A549 (cell line): Measurements from ENCODE around the gene TUNAR. TPM values are rescaled to one million over a fixed set of nuclear protein-coding genes. Genes with fewer than 3 reads are reported as not detected.

Source experiments
- ATAC-seq, 2 experiments: fragments of 200-7000 bp in 1 of 2; fragments of >200 bp in 1 of 2; cut with Nextera tagmentation in 1 of 2; cut with Tn5 transposase in 1 of 2; 3 replicates each; pipeline versions ENCODE4 v1.8.0 to v1.9.1; 2018 to 2020; ENCODE audit warnings: mild to moderate bottlenecking in 1 of 2, moderate library complexity in 1 of 2
- CTCF ChIA-PET: fragments of 300-600 bp; sonication (Branson Sonifier 250); formaldehyde crosslinking; extraction: SDS; loops from one replicate; lab custom pipeline; 2021; ENCODE audit warnings: antibody characterized with exemption, inconsistent platforms; lab: Yijun Ruan, JAX
- POLR2A ChIA-PET: fragments of 350-600 bp; formaldehyde crosslinking; extraction: SDS; loops from one replicate; lab custom pipeline; 2021; ENCODE audit warnings: antibody characterized with exemption, inconsistent platforms; lab: Yijun Ruan, JAX
- DNase-seq, 2 experiments: peaks; one replicate each; pipeline versions ENCODE4 v3.0.0 to v3.0.0-alpha.2; 2011 to 2016; ENCODE audit warnings: low read depth in 1 of 2, low spot score in 1 of 2
- FAIRE-seq: peaks from 2 replicates; lab custom pipeline; 2011; peaks lifted over from hg19 to GRCh38; lab: Jason Lieb, UNC
- H3K27ac ChIP-seq, 2 experiments: fragments of >200 bp; sonication (Bioruptor Twin); formaldehyde crosslinking; 3 replicates each; pipeline ENCODE4 v1.5.1; 2016 to 2017
- H3K4me1 ChIP-seq: fragments of >200 bp; sonication (Bioruptor Twin); formaldehyde crosslinking; 3 replicates; pipeline ENCODE4 v1.6.1; 2016
- H3K4me2 ChIP-seq: fragments of >200 bp; sonication (Bioruptor Twin); formaldehyde crosslinking; 3 replicates; pipeline ENCODE4 v1.6.1; 2016
- H3K4me3 ChIP-seq: fragments of >200 bp; sonication (Bioruptor Twin); formaldehyde crosslinking; 3 replicates; pipeline ENCODE4 v1.5.1; 2016
- H3K9me3 ChIP-seq: fragments of >200 bp; sonication (Bioruptor Twin); formaldehyde crosslinking; 3 replicates; pipeline ENCODE4 v1.6.1; 2016
- CEBPB ChIP-seq, 2 experiments: fragments of >200 bp in 1 of 2; sonication (Bioruptor Twin) in 1 of 2; formaldehyde crosslinking in 1 of 2; IDR thresholded peaks; 2 replicates each; pipeline ENCODE4 v1.6.1; 2012 to 2016
- EHMT2 ChIP-seq: fragments of 200-600 bp; sonication (generic); IDR thresholded peaks from 2 replicates; pipeline ENCODE4 v1.6.1; 2016; ENCODE audit warnings: antibody characterized with exemption, low read depth, mild to moderate bottlenecking, moderate library complexity
- EP300 ChIP-seq, 2 experiments: fragments of >200 bp; sonication (Bioruptor Twin); formaldehyde crosslinking; IDR thresholded peaks; 2 replicates in 1 of 2; 3 replicates in 1 of 2; pipeline ENCODE4 v1.6.1; 2016 to 2017
- FOSB ChIP-seq: fragments of 250-450 bp; sonication (Bioruptor Pico); IDR thresholded peaks from 2 replicates; pipeline ENCODE4 v1.5.0; 2020; ENCODE audit warnings: mild to moderate bottlenecking, moderate library complexity
- HDAC2 ChIP-seq: fragments of 200-600 bp; sonication (generic); IDR thresholded peaks from 2 replicates; pipeline ENCODE4 v1.6.1; 2016
- HOXA7 ChIP-seq: fragments of 250-450 bp; sonication (Bioruptor Pico); IDR thresholded peaks from 2 replicates; pipeline ENCODE4 v1.5.0; 2020; ENCODE audit warnings: mild to moderate bottlenecking, moderate library complexity
- HOXB13 ChIP-seq: fragments of 250-450 bp; sonication (Bioruptor Pico); IDR thresholded peaks from 2 replicates; pipeline ENCODE4 v1.5.0; 2020; ENCODE audit warnings: low read depth, mild to moderate bottlenecking, moderate library complexity
- HOXB5 ChIP-seq: fragments of 250-450 bp; sonication (Bioruptor Pico); IDR thresholded peaks from 2 replicates; pipeline ENCODE4 v1.5.0; 2020; ENCODE audit warnings: mild to moderate bottlenecking, moderate library complexity
- JUN ChIP-seq, 2 experiments: fragments of >200 bp; sonication (Bioruptor Twin); formaldehyde crosslinking; IDR thresholded peaks; 2 replicates in 1 of 2; 3 replicates in 1 of 2; pipeline ENCODE4 v1.6.1; 2016 to 2017
- JUNB ChIP-seq: fragments of >200 bp; sonication (Bioruptor Twin); formaldehyde crosslinking; IDR thresholded peaks from 2 replicates; pipeline ENCODE4 v1.6.1; 2016
- MYC ChIP-seq: IDR thresholded peaks from 2 replicates; pipeline ENCODE4 v1.6.1; 2012; ENCODE audit warnings: mild to moderate bottlenecking, inconsistent platforms, low read length, improper control_type of control experiment, borderline replicate concordance
- RCOR1 ChIP-seq: fragments of 150-350 bp; IDR thresholded peaks from 2 replicates; pipeline ENCODE4 v1.6.1; 2014; ENCODE audit warnings: antibody characterized with exemption, low read length, low read depth
- RFX5 ChIP-seq: fragments of 450-650 bp; IDR thresholded peaks from 2 replicates; pipeline ENCODE4 v1.7.1; 2014; ENCODE audit warnings: antibody characterized with exemption, mild to moderate bottlenecking, moderate library complexity
- TFCP2L1 ChIP-seq: fragments of 250-450 bp; sonication (Bioruptor Pico); IDR thresholded peaks from 2 replicates; pipeline ENCODE4 v1.5.0; 2021; ENCODE audit warnings: mild to moderate bottlenecking
- ZFP36 ChIP-seq: fragments of 450-650 bp; IDR thresholded peaks from 2 replicates; pipeline ENCODE4 v1.6.1; 2014; ENCODE audit warnings: borderline replicate concordance; ENCODE audit not compliant: partially characterized antibody
- ZNF302 ChIP-seq: fragments of 250-450 bp; sonication (Bioruptor Pico); IDR thresholded peaks from 2 replicates; pipeline ENCODE4 v1.9.0; 2021; ENCODE audit warnings: inconsistent platforms, mild to moderate bottlenecking, moderate library complexity
- WGBS: methylation state at CpG from one replicate; pipeline ENCODE4 v1.1.6; 2017; ENCODE audit errors: missing lambda C conversion rate; 5-methylcytosine and 5-hydroxymethylcytosine counted together
- polyA plus RNA-seq, 4 experiments: library from polyadenylated mRNA; depleted of rRNA in 3 of 4; stranded (reverse); fragments of >200 nt; fragmentation: RNase III in 1 of 4; extraction: RNeasy Plus Mini Kit Qiagen cat#74134 plus additional on column Dnase treatment in 1 of 4; gene quantifications; 2 replicates in 3 of 4; 3 replicates in 1 of 4; pipeline ENCODE4 v1.2.3, GENCODE V29; 2011 to 2017
- TF ChIP-seq, protein P1 (sequence below): fragments of >200 bp; sonication (Bioruptor Twin); formaldehyde crosslinking; IDR thresholded peaks from 3 replicates; pipeline ENCODE4 v1.6.1; 2016
- TF ChIP-seq, protein P2 (sequence below): fragments of 450-650 bp; IDR thresholded peaks from 2 replicates; pipeline ENCODE4 v1.6.1; 2014; ENCODE audit warnings: antibody characterized with exemption
- TF ChIP-seq, protein P3 (sequence below): IDR thresholded peaks from 2 replicates; pipeline ENCODE4 v1.6.1; 2012; ENCODE audit warnings: low read depth, borderline replicate concordance
- TF ChIP-seq, protein P4 (sequence below): IDR thresholded peaks from 2 replicates; pipeline ENCODE4 v1.6.1; 2012

Gene TUNAR
- polyA plus RNA-seq, 2 of the 4 experiments (the other 2 are of a cell fraction), result not detected

DNA sequence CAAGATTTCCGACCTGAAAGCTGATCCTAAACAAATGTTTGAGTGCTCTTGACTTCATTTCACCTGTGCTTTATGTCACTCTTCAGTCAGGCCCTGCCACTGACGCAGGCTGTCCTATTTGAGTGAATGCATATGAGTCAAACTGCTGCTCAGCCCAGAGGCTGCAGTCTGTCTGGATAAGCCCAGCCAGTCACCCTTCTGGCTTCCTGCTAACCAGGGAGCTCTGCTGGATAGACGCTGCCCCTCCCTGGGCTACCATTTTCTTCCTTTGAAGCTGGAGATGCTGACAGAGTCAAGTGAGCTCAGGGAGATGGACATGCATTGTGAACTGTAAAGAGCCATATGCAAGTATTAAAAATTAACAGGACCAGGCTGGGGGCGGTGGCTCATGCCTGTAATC, 5.1 kb upstream of the TUNAR start (continued):
- TF ChIP-seq HDAC2, result no peak
- TF ChIP-seq, protein P1, sequence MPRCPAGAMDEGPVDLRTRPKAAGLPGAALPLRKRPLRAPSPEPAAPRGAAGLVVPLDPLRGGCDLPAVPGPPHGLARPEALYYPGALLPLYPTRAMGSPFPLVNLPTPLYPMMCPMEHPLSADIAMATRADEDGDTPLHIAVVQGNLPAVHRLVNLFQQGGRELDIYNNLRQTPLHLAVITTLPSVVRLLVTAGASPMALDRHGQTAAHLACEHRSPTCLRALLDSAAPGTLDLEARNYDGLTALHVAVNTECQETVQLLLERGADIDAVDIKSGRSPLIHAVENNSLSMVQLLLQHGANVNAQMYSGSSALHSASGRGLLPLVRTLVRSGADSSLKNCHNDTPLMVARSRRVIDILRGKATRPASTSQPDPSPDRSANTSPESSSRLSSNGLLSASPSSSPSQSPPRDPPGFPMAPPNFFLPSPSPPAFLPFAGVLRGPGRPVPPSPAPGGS, result no peak
- TF ChIP-seq EHMT2, result no peak
- no peak for TF ChIP-seq RFX5
- TF ChIP-seq, protein P2, sequence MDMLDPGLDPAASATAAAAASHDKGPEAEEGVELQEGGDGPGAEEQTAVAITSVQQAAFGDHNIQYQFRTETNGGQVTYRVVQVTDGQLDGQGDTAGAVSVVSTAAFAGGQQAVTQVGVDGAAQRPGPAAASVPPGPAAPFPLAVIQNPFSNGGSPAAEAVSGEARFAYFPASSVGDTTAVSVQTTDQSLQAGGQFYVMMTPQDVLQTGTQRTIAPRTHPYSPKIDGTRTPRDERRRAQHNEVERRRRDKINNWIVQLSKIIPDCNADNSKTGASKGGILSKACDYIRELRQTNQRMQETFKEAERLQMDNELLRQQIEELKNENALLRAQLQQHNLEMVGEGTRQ, result no peak

DNA sequence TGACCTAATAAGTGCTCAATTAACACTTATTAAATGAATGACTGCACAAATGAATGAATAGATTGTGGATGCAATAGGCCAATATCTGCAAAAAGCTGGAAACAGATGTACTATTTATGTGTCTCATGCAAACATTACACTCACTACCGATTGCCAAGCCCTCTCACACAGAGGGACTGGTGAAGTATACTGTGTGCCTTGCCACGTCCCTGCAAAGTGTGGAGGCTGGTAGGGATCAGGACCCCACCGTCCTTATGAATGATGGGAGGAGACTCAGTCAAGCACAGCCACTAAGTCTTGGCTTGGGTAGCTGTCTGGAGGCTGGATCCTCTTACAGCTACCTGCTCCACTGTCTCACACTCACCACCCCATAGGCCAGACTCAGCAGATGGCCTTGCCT, 3.9 kb upstream of the TUNAR start:
- H3K9me3 ChIP-seq, result no peaks in the 10 kb centered on the region; the same call in 2 of the 3 replicates
- TF ChIP-seq HOXB13 (CRISPR knock-in tag), result no peak
- TF ChIP-seq, protein P2, result no peak
- H3K4me2 ChIP-seq, result no peak overlapping the region
- ATAC-seq (no peak), FAIRE-seq (no peak), DNase-seq (no peak)
- H3K27ac ChIP-seq, result no peak overlapping the region
- H3K4me3 ChIP-seq, result no peak overlapping the region
- POLR2A ChIA-PET, result no interaction called here
- 0% methylated on average over 3 of the region's 3 CpGs for WGBS
- H3K4me1 ChIP-seq, result no peaks in the 10 kb centered on the region
- CTCF ChIA-PET, result interaction anchor here (0.9 kb wide), 1 partner anchor 24 kb away, joined by 3 read pairs; no protein-coding TSS in a partner anchor

DNA sequence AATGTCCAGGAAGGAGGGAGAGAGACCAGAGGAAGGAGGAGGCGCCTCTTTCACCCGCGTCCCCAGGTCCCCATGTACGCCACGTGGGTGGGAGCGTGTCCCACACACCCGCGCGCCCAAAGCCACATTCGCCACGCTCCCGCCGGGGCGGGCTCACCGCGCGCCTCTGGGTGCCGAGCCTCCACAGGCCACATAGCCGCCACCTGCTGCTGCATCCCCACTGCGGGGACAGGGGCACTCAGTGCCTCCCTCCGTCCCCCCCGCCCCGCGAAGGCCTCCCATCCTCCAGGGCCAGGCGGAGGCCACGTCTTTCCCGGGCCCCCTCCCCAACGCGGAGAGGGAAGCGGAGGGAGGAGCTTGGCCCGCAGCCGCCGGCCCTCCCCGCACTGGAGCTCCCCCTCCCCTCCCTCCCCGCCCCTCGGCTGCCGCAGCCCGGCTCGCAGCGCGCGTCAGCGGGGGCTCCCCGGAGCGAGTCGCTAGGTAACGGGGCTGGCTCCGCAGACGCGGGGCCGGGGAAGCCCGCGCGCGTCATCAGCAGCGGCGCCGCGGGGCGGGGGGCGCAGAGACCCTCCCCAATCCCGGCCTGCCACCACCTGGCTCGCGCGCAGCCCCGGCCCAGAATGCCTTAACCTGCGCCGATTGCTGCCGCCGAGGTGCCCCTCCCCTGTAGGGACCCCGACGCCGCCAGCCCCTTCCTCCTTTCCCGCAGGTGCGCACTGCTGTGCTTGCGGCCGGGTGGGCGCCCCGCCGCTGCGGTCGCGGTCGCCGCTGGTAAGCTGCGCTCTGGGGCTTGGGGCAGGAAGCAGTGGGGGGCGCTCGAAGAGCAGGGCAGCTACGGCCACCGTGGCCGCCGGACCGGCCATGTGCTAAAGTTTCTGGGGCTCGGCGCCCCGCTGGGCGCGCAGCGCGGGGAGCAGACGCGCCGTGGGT, 536 bp upstream of the TUNAR start:
- DNase-seq, result no peak
- ATAC-seq, result no peak
- Histone ChIP-seq H3K27ac (no peak overlapping the region), H3K4me3 (no peak overlapping the region), H3K9me3 (no peaks in the 10 kb centered on the region), H3K4me1 (no peaks in the 10 kb centered on the region), H3K4me2 (no peak overlapping the region)
- TF ChIP-seq FOSB (CRISPR knock-in tag) (no peak), MYC (no peak), RCOR1 (no peak), ZFP36 (no peak), HOXB5 (no peak)
- TF ChIP-seq, protein P1, result no peak
- POLR2A ChIA-PET, result no interaction called here
- CTCF ChIA-PET, result no interaction called here
- no peak for FAIRE-seq
- WGBS, result 43% methylated on average over 25 of the region's 103 CpGs

DNA sequence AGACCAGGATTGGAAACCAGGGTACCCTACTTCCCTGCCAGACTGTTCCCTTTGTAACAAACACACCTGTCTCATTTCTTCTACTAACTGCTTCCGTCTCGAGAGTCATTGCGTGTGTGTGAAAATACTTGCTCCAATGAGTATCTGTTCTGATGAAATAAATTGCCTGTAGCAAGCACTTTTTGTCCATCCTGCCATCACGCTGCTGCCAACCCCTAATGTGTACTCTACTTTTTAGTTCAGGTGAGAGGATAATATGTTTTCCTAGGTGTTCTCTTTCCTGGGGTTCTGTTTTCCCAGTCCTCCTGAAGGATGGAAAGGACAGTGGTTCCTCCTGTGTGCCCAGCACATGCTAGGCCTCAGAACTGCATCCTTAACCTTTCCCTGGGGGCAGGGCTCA, 1.0 kb downstream of the TUNAR start:
- 52% methylated on average over 4 of the region's 4 CpGs for WGBS
- H3K9me3 ChIP-seq, result no peaks in the 10 kb centered on the region
- FAIRE-seq (no peak), DNase-seq (no peak), ATAC-seq (no peak)
- no peak overlapping the region for H3K4me3 ChIP-seq
- POLR2A ChIA-PET, result no interaction called here
- H3K4me2 ChIP-seq, result no peak overlapping the region
- H3K27ac ChIP-seq, result no peak overlapping the region
- CTCF ChIA-PET, result no interaction called here
- H3K4me1 ChIP-seq, result no peaks in the 10 kb centered on the region
- no peak for TF ChIP-seq EP300 (IDR thresholded peaks at IDR 0.05)
- no peak for TF ChIP-seq ZNF302
- TF ChIP-seq JUNB, result no peak
- TF ChIP-seq, protein P1, result no peak
- TF ChIP-seq, protein P3, sequence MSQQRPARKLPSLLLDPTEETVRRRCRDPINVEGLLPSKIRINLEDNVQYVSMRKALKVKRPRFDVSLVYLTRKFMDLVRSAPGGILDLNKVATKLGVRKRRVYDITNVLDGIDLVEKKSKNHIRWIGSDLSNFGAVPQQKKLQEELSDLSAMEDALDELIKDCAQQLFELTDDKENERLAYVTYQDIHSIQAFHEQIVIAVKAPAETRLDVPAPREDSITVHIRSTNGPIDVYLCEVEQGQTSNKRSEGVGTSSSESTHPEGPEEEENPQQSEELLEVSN, result no peak
- no peak for TF ChIP-seq TFCP2L1 (CRISPR knock-in tag)
- no peak for TF ChIP-seq JUN (IDR thresholded peaks at IDR 0.05)
- TF ChIP-seq, protein P4, sequence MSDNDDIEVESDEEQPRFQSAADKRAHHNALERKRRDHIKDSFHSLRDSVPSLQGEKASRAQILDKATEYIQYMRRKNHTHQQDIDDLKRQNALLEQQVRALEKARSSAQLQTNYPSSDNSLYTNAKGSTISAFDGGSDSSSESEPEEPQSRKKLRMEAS, result no peak
- no peak for TF ChIP-seq FOSB (CRISPR knock-in tag)
- no peak for TF ChIP-seq HOXA7
- TF ChIP-seq HDAC2, result no peak
- no peak for TF ChIP-seq CEBPB (IDR thresholded peaks at IDR 0.05)
